Adipose tissue (tissue), 3 donors: ENCODE data around the gene SORCS2. TPM values are rescaled to one million over a fixed set of nuclear protein-coding genes. Genes with fewer than 3 reads are reported as not detected.

Experiments
- H3K27ac ChIP-seq: one replicate; pipeline ENCODE4 v1.5.1; 2013; ENCODE audit warnings: low read depth, low read length
- WGBS, 3 donors: extraction: QIAGEN DNeasy Blood & Tissue Kit; methylation state at CpG; one replicate each; pipeline ENCODE4 v1.1.7; 2013; 5-methylcytosine and 5-hydroxymethylcytosine counted together
- polyA plus RNA-seq, 3 donors: library from polyadenylated mRNA; stranded (reverse); fragments of 200-250 nt; gene quantifications; one replicate each; pipeline ENCODE4 v1.2.3, GENCODE V29; 2013
- donor health status: healthy with polysubstance abuse.
- donor health status: Bipolar disorder and iron deficiency.
- donor health status: healthy.

SORCS2 gene
- polyA plus RNA-seq, 3 donors = 0.22 to 2.2 (median 0.83) TPM

DNA sequence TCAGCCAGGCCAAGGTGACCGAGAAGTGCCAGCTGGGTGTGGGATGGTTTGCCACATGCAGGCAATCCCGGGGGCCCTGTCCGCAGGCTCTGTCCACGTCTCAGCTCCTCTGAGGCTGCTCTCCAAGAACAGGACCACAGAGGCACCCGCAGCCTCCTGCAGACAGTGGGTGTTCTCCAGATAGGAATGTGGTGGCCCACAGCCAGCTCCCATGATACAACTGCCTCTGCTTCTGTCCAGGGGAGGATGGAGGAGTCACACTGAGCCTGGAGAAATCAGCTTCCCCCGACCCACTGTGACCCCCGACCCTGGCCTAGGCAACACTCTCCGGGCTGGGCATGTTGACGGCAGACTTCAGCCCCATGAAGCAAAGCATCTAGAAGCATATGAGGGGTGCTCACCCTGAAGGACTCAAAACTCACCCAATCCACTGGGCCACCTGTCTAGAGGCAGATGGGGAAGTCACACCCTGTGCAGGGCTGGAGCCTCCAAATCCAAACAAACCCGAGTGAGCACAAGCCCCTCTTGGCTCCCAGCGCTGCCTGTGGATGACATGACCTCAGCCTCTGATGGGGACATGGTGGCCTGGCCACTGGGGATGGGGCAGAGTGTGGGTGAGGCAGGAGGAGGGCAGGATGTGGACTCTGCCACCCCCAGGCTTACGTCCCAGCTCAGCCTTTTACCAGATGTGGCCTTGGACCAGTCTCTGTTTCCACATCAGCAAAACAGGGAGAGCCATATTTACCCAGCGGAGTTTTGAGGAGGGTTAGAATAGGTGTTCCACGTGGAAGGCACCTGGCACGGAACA is 140.1 kb downstream of the SORCS2 start:
- WGBS, 3 donors = 58 to 67% (median 62%) methylated on average over 15 of the region's 15 CpGs
- H3K27ac ChIP-seq = no peak overlapping the region

- WGBS, 3 donors = 68 to 83% (median 77%) methylated on average over 16 of the region's 16 CpGs
- no peak overlapping the region for H3K27ac ChIP-seq
Measured at GRCh38 chr4:7333024-7333780, 140.9 kb downstream of the SORCS2 start.

DNA sequence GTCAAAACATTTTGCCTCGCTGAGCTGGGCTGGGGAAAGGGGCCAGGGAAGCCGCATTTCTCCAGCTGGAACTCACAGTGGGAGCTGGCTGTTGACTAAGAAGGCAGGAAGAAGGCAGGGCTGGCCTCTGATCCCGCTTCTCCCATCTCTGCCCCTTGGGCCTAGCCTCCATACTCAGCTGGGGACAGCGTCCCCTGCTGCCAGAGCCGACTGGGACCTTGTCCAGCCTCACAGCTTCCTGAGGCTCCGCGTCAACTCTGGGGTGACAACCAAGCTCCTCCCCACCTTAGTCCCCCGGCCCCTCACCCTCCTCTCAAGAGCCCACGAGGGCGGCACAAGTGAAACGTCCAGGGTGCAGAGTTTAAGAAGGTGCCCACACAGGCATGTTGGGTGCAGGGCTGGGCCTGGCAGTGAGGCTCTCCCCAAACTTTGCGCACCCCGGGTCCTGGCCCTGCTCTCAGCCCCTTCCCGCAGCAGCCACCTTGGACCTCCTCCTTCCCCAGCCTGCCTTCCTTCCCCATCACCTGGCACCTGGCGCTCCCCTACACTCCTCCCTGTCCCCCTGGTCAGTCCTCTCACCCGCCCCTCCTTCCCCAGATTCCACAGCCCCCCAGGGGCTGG is 141.6 kb downstream of the SORCS2 start:
- no peak overlapping the region for H3K27ac ChIP-seq

DNA sequence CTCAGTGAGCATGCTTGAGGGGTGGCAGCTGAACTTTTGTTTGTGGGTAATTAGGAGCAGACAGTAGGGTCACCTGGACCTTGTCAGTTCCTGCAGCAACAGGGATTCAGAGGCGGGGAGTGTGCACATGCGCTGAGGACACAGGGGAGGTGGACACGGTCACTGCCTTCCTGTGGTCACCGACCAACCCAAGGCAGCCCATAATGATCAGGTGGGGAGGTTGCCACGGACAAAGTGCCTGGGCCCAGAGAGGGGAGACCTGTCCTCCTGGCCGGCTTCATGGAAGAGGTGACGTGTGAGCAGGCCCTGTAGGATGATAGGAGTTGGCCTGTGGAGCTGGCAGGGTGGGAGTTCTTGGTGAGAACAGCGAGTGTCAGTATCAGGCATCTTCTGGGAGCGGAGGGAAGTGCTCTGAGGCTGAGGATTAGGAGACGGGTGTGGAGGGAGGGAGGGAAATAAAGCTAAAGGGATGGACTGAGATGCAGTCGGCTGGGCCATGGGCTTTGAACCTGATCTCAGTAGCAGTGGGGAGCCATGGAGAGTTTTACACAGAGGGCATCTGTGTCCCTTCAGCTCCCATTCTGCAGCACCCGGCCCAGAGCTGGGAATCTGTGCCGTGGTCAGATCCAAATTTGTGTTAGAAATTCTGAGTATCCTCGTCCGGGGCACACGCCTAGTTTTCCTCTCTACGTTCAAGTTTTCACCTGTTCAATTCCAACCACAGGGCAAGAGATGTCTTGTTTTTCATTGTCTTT is 142.4 kb downstream of the SORCS2 start:
- 87 to 91% (median 88%) methylated on average over 16 to 17 of the region's 17 CpGs for WGBS, 3 donors
- H3K27ac ChIP-seq = no peak overlapping the region

More for the DNA sequence above, 141.6 kb downstream of the SORCS2 start:
- 72 to 75% (median 73%) methylated on average over 15 to 16 of the region's 16 CpGs for WGBS, 3 donors

- 40 to 51% (median 40%) methylated on average over 23 to 24 of the region's 24 CpGs for WGBS, 3 donors
- H3K27ac ChIP-seq = no peak overlapping the region
Measured at GRCh38 chr4:7335344-7336066, 143.2 kb downstream of the SORCS2 start.

DNA sequence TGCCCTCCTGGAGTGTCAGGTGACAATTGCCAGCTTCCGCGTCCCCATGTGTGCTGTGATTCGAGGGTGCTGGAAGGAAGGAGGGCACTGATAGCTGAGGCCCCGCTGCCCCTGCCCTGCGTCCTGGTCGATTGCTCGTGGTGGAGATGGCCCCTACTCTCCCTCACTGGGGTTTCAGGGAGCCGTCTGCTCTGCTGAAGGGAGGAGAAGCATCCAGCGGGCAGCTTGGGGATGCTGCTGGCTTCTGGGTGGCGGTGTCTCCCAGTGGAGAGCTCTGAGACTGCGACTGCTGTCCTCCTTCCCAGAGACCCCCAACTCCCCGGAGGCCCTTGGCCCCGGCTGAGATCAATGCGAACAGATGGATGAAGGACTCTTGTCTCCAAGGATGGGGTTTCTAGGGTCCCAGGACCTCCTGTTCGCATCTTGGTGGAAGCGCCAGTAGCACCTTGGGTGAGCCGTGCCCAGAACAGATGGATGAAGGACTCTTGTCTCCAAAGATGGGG is 143.8 kb downstream of the SORCS2 start:
- H3K27ac ChIP-seq = no peak overlapping the region
- 59 to 80% (median 77%) methylated on average over 15 to 17 of the region's 17 CpGs for WGBS, 3 donors

- H3K27ac ChIP-seq = no peak overlapping the region
- 65 to 84% (median 78%) methylated on average over 14 of the region's 14 CpGs for WGBS, 3 donors
Measured at GRCh38 chr4:7336732-7337131, 144.4 kb downstream of the SORCS2 start.

GRCh38 chr4:7337196-7338058 is 145.1 kb downstream of the SORCS2 start:
- WGBS, 3 donors = 58 to 93% (median 86%) methylated on average over 21 to 22 of the region's 22 CpGs
- no peak overlapping the region for H3K27ac ChIP-seq

DNA sequence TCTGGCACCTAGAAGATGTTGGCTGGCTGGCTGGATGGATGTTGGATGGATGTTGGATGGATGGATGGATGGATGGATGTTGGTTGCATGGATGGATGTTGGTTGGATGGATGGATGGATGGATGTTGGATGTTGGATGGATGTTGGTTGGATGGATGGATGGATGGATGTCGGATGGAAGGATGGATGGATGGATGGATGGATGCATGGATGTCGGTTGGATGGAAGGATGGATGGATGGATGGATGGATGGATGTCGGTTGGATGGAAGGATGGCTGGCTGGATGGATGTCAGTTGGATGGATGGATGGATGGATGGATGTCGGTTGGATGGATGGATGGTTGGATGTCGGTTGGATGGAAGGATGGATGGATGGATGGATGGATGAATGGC is 145.7 kb downstream of the SORCS2 start:
- 86 to 94% (median 94%) methylated on average over 5 of the region's 5 CpGs for WGBS, 3 donors
- H3K27ac ChIP-seq = no peak overlapping the region

- 91 to 94% (median 94%) methylated on average over 19 of the region's 19 CpGs for WGBS, 3 donors
- H3K27ac ChIP-seq = no peak overlapping the region
Measured at GRCh38 chr4:7338876-7339623, 146.7 kb downstream of the SORCS2 start.

- 83 to 90% (median 90%) methylated on average over 15 of the region's 15 CpGs for WGBS, 3 donors
- H3K27ac ChIP-seq = no peak overlapping the region
Measured at GRCh38 chr4:7339751-7340552, 147.6 kb downstream of the SORCS2 start.

DNA sequence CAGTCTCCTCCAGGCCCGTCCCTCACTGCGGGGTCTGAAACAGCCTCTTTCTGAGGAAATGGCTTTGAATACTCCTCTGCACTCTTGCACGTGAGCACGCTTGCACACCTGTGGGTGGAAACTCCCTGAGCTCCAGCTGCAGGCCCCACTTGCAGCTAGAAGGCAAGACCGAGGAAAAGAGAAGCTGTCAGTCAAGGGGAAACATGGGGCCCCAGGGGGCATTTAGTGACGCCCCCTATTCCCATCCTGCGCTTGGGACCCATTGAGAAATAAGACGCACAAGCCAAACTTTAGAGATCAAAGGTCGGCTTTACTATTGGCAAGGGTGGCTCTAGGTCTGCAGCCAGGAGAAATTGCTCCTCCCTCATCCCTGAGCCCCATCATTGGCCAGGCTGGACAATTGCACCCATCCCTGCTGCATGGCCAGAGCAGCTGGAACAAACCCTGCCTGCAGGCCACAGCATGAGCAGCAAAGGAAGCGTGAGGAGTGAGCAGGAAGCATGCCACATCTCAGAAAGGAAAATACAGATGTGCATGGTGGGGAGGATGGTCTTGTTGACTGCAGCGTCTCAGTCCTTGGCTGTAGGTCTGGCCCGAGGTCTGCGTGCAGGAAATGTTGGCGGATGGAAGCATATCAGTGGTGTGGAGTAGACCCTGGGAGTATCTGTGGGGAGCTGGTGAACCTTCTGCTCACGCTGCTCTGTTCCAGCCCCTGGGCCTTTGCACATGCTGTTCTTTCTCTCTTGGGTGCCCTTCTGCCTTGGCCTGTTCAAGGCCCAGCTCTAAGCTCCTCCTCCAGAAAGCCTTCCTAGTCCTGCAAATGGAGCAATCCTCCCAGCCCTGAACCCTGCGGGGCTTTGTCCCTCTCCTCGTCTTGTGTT is 148.5 kb downstream of the SORCS2 start:
- WGBS, 3 donors = 86 to 89% (median 89%) methylated on average over 17 of the region's 17 CpGs
- H3K27ac ChIP-seq = no peak overlapping the region

GRCh38 chr4:7341491-7342222 is 149.3 kb downstream of the SORCS2 start:
- no peak overlapping the region for H3K27ac ChIP-seq
- WGBS, 3 donors = 74 to 93% (median 92%) methylated on average over 6 of the region's 6 CpGs
